Measurements from ENCODE around the gene ATOH1.

Gene ATOH1

GRCh38 chr4:93814722-93815121 lies 13.8 kb upstream of the ATOH1 start:
- TF ChIP-seq CTCF (IDR thresholded peaks at IDR 0.05; ENCODE audit: low read depth, low read length, missing control alignments) = no peak
- in situ Hi-C loops (cut with HindIII; ENCODE audit: low sequenced_read_pairs) = loop anchor here (25.0 kb wide), 1 partner anchor 323 kb away; no protein-coding TSS in a partner anchor
- H3K4me3 ChIP-seq (ENCODE audit: low read depth, low read length) = no peak overlapping the region
- DNase-seq (ENCODE audit: low read depth) = no peak

- no peak for DNase-seq (ENCODE audit: low read depth)
Measured at GRCh38 chr4:93825551-93826216, 2.9 kb upstream of the ATOH1 start.

GRCh38 chr4:93827272-93827947 lies 1.1 kb upstream of the ATOH1 start:
- H3K4me3 ChIP-seq (ENCODE audit: low read depth, low read length) = no peak overlapping the region
- no peak for DNase-seq (ENCODE audit: low read depth)
- no peak for TF ChIP-seq CTCF (IDR thresholded peaks at IDR 0.05; ENCODE audit: low read depth, low read length, missing control alignments)
- in situ Hi-C loops (cut with HindIII; ENCODE audit: low sequenced_read_pairs) = no loop called here

More at GRCh38 chr4:93825551-93826216, 2.9 kb upstream of the ATOH1 start:
- TF ChIP-seq CTCF (IDR thresholded peaks at IDR 0.05; ENCODE audit: low read depth, low read length, missing control alignments) = no peak
- H3K4me3 ChIP-seq (ENCODE audit: low read depth, low read length) = no peak overlapping the region
- in situ Hi-C loops (cut with HindIII; ENCODE audit: low sequenced_read_pairs) = no loop called here

- TF ChIP-seq CTCF (IDR thresholded peaks at IDR 0.05; ENCODE audit: low read depth, low read length, missing control alignments) = no peak
- in situ Hi-C loops (cut with HindIII; ENCODE audit: low sequenced_read_pairs) = no loop called here
- DNase-seq (ENCODE audit: low read depth) = no peak
- peak overlapping the region; percentile 41 for H3K4me3 ChIP-seq (ENCODE audit: low read depth, low read length)
Measured at GRCh38 chr4:93828995-93829819, 654 bp downstream of the ATOH1 start.

GRCh38 chr4:93829820-93830687 lies 1.5 kb downstream of the ATOH1 start:
- TF ChIP-seq CTCF (IDR thresholded peaks at IDR 0.05; ENCODE audit: low read depth, low read length, missing control alignments) = no peak
- in situ Hi-C loops (cut with HindIII; ENCODE audit: low sequenced_read_pairs) = no loop called here
- H3K4me3 ChIP-seq (ENCODE audit: low read depth, low read length) = no peak overlapping the region
- DNase-seq (ENCODE audit: low read depth) = no peak
